K562 (cell line): ENCODE measurements around the gene KDF1. TPM values are rescaled to one million over a fixed set of nuclear protein-coding genes. Genes with fewer than 3 reads are reported as not detected.

ENCODE experiments used
- CCAR2 ChIP-seq: fragments of 200-400 bp; formaldehyde crosslinking; IDR thresholded peaks from 2 replicates; pipeline ENCODE4 v1.6.1; 2017; ENCODE audit warnings: mild to moderate bottlenecking, low read depth, low read length
- EHMT2 ChIP-seq: fragments of 450-650 bp; IDR thresholded peaks from 2 replicates; pipeline ENCODE4 v1.6.1; 2018; ENCODE audit warnings: antibody characterized with exemption
- GABPB2 ChIP-seq: fragments of 250-450 bp; sonication (Bioruptor Pico); conservative IDR thresholded peaks from 2 replicates; pipeline ENCODE4 v1.5.1; 2021; ENCODE audit warnings: mild to moderate bottlenecking
- HDAC8 ChIP-seq: fragments of 450-650 bp; IDR thresholded peaks from 2 replicates; pipeline ENCODE4 v1.6.1; 2016; ENCODE audit warnings: mild to moderate bottlenecking, missing genetic modification characterization, moderate library complexity, missing compliant biosample characterization
- HIVEP1 ChIP-seq: fragments of 250-450 bp; sonication (Bioruptor Pico); IDR thresholded peaks from 2 replicates; pipeline ENCODE4 v1.4.0; 2020; ENCODE audit warnings: mild to moderate bottlenecking
- KDM4B ChIP-seq, 2 experiments: fragments of 450-650 bp in 1 of 2; sonication (generic) in 1 of 2; IDR thresholded peaks; 2 replicates each; pipeline ENCODE4 v1.6.1; 2016 to 2017; ENCODE audit warnings: borderline replicate concordance in 2 of 2, antibody characterized with exemption in 1 of 2, low read depth in 1 of 2, mild to moderate bottlenecking in 1 of 2
- MEIS2 ChIP-seq: fragments of 450-650 bp; IDR thresholded peaks from 2 replicates; pipeline ENCODE4 v1.6.1; 2014; ENCODE audit warnings: mild to moderate bottlenecking; ENCODE audit not compliant: partially characterized antibody
- MYNN ChIP-seq, 2 experiments: sonication (generic); formaldehyde crosslinking in 1 of 2; IDR thresholded peaks; 2 replicates each; pipeline versions ENCODE4 v1.5.0 to v1.6.1; 2016 to 2020; ENCODE audit warnings: antibody characterized with exemption in 1 of 2, missing genetic modification reagents in 1 of 2
- RAD21 ChIP-seq, 2 experiments: fragments of 250-450 bp in 1 of 2; fragments of 450-650 bp in 1 of 2; sonication (Bioruptor Pico) in 1 of 2; formaldehyde crosslinking in 1 of 2; IDR thresholded peaks in 1 of 2; conservative IDR thresholded peaks in 1 of 2; 2 replicates each; pipeline versions ENCODE4 v1.4.0 to v1.8.0; 2020 to 2022; ENCODE audit warnings: mild to moderate bottlenecking in 2 of 2, moderate library complexity in 1 of 2
- RCOR1 ChIP-seq, 2 experiments: IDR thresholded peaks; 2 replicates each; pipeline ENCODE4 v1.6.1; 2012; ENCODE audit warnings: low read depth in 2 of 2, low read length in 2 of 2, borderline replicate concordance in 1 of 2, improper control_type of control experiment in 1 of 2
- SIX5 ChIP-seq, 2 experiments: IDR thresholded peaks; 2 replicates each; pipeline ENCODE4 v1.6.1; 2011; ENCODE audit warnings: low read length in 2 of 2, borderline replicate concordance in 1 of 2, low read depth in 1 of 2, mild to moderate bottlenecking in 1 of 2, moderate library complexity in 1 of 2; ENCODE audit not compliant: insufficient read depth in 1 of 2
- STAG1 ChIP-seq: sonication (generic); formaldehyde crosslinking; IDR thresholded peaks from 2 replicates; pipeline ENCODE4 v1.5.0; 2020; ENCODE audit warnings: missing genetic modification reagents, borderline replicate concordance
- STAT5B ChIP-seq: fragments of 250-450 bp; sonication (Bioruptor Pico); IDR thresholded peaks from 2 replicates; pipeline ENCODE4 v1.8.0; 2021; ENCODE audit warnings: mild to moderate bottlenecking, inconsistent platforms
- TCF7 ChIP-seq: sonication (generic); IDR thresholded peaks from 2 replicates; pipeline ENCODE4 v1.6.1; 2016; ENCODE audit warnings: antibody characterized with exemption, borderline replicate concordance
- ZKSCAN1 ChIP-seq: fragments of 150-350 bp; IDR thresholded peaks from 2 replicates; pipeline ENCODE4 v1.6.1; 2016; ENCODE audit warnings: low read depth, low read length
- ZNF175 ChIP-seq: fragments of 200-800 bp; sonication (Bioruptor generic); IDR thresholded peaks from 2 replicates; pipeline ENCODE4 v1.6.1; 2016; ENCODE audit warnings: low read depth, mild to moderate bottlenecking, missing genetic modification characterization, missing compliant biosample characterization
- ZNF408 ChIP-seq: fragments of 250-450 bp; sonication (Bioruptor Pico); IDR thresholded peaks from 2 replicates; pipeline ENCODE4 v1.4.0; 2020; ENCODE audit warnings: low read depth, mild to moderate bottlenecking, moderate library complexity
- ZNF830 ChIP-seq: fragments of 250-450 bp; sonication (Bioruptor Pico); IDR thresholded peaks from 2 replicates; pipeline ENCODE4 v1.5.0; 2021; ENCODE audit warnings: mild to moderate bottlenecking
- polyA plus RNA-seq, 8 experiments: library from polyadenylated mRNA; depleted of rRNA in 4 of 8; stranded (reverse) in 5 of 8; unstranded in 3 of 8; fragments of >200 nt; fragmentation: Nextera tagmentation in 2 of 8; fragmentation: Illumina TruSeq in 1 of 8; extraction: Ambion mirVana in 2 of 8; extraction: Trizol in 1 of 8; gene quantifications; 2 replicates each; pipeline versions ENCODE4 v1.2.1 to v1.2.3, GENCODE V29; 2011 to 2014; ENCODE audit warnings: inconsistent platforms in 1 of 8, missing spikeins in 1 of 8
- total RNA-seq, 7 experiments: library from RNA; depleted of rRNA in 6 of 7; stranded (reverse); fragments of >200 nt in 6 of 7; fragmentation: Illumina TruSeq in 2 of 7; extraction: Trizol in 2 of 7; gene quantifications; 2 replicates each; pipeline versions ENCODE4 v1.2.1 to v1.2.3, GENCODE V29; 2011 to 2021; ENCODE audit warnings: low replicate concordance in 1 of 7
- TF ChIP-seq, protein P1 (sequence below): sonication (generic); formaldehyde crosslinking; IDR thresholded peaks from 2 replicates; pipeline ENCODE4 v1.8.0; 2022; ENCODE audit warnings: missing genetic modification reagents, mild to moderate bottlenecking, borderline replicate concordance
- TF ChIP-seq, protein P2 (sequence below), 2 experiments: fragments of 450-650 bp; conservative IDR thresholded peaks; 2 replicates each; pipeline ENCODE4 v1.6.1; 2017; ENCODE audit warnings: mild to moderate bottlenecking in 2 of 2, moderate library complexity in 2 of 2
- TF ChIP-seq, protein P3 (sequence below), 2 experiments: fragments of 450-650 bp in 1 of 2; IDR thresholded peaks; 2 replicates each; pipeline ENCODE4 v1.6.1; 2011 to 2017; ENCODE audit warnings: low read depth in 2 of 2, antibody characterized with exemption in 1 of 2, borderline replicate concordance in 1 of 2, low read length in 1 of 2, mild to moderate bottlenecking in 1 of 2, mixed read lengths in 1 of 2; ENCODE audit not compliant: control insufficient read depth in 1 of 2

KDF1 gene
- total and polyA plus RNA-seq, 9 of the 15 experiments (the other 6 are each of a cell fraction or from before 2014, with no cell fraction given) = 0.38 to 1.9 (median 0.83) TPM

DNA sequence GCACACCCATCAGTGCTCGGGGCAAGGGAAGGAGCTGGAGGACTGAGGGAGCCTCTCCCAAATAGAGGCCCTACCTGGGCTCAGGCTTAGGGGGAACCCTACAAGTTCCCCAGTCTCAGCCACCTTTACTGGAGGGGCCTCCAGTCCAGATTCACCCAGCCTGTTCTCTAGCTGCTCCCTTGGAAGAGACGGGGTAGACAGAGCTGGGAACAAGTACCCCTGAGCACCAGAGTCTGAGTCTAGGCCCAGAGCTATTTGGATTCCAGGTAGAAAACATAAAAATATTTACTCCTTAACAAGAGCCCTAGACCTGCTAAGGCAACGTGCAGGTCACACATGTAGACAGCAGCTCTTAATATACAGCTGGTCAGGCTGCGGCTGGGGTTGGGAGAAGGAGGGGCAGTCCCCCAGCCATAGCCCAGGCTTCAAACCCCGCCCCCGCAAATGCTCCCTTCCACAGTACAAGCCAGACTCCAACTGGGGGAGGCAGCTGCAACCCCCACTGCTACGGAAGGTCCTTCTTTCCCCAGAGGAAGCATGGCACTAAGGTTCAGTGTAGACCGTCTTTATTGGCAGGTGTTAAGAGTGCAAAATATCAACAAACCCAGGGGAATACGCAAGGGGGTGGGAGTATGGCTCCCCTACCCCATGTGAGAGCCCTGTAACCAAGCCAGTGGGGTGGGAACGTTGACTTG lies 44.4 kb upstream of the KDF1 start (continued):
- TF ChIP-seq STAG1 (no peak), HIVEP1 (CRISPR knock-in tag) (no peak), CCAR2 (no peak), STAT5B (CRISPR knock-in tag) (no peak), EHMT2 (0 out of 2 replicates have a peak, but pooled peaks have one; percentile 23), RCOR1 (IDR thresholded peaks at IDR 0.05; ENCODE audit: borderline replicate concordance in 1 of 2, low read depth in 2 of 2, low read length in 2 of 2) (0 out of 4 replicates have a peak, but pooled peaks of 1 of the 2 experiments have one; percentile 16), GABPB2 (no peak), HDAC8 (no peak), KDM4B (IDR thresholded peaks at IDR 0.05; ENCODE audit: borderline replicate concordance in 2 of 2, low read depth in 1 of 2) (no peak), SIX5 (IDR thresholded peaks at IDR 0.05; ENCODE audit: borderline replicate concordance in 1 of 2, insufficient read depth in 1 of 2, low read depth in 1 of 2, low read length in 2 of 2) (no peak), ZNF408 (CRISPR knock-in tag) (no peak), ZNF175 (CRISPR knock-in tag) (no peak), MEIS2 (peak; percentile 10), ZNF830 (CRISPR knock-in tag) (no peak), MYNN (IDR thresholded peaks at IDR 0.05) (peak; percentile 93; the same call in 1 of the 2 replicates), MYNN (CRISPR knock-in tag; IDR thresholded peaks at IDR 0.05) (no peak), ZKSCAN1 (no peak), RAD21 (CRISPR knock-in tag; conservative IDR thresholded peaks at IDR 0.05 in 1 of 2, IDR thresholded peaks at IDR 0.05 in 1 of 2) (no peak), TCF7 (no peak)
- TF ChIP-seq, protein P1, sequence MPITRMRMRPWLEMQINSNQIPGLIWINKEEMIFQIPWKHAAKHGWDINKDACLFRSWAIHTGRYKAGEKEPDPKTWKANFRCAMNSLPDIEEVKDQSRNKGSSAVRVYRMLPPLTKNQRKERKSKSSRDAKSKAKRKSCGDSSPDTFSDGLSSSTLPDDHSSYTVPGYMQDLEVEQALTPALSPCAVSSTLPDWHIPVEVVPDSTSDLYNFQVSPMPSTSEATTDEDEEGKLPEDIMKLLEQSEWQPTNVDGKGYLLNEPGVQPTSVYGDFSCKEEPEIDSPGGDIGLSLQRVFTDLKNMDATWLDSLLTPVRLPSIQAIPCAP (CRISPR knock-in tag) = no peak
- TF ChIP-seq, protein P2, sequence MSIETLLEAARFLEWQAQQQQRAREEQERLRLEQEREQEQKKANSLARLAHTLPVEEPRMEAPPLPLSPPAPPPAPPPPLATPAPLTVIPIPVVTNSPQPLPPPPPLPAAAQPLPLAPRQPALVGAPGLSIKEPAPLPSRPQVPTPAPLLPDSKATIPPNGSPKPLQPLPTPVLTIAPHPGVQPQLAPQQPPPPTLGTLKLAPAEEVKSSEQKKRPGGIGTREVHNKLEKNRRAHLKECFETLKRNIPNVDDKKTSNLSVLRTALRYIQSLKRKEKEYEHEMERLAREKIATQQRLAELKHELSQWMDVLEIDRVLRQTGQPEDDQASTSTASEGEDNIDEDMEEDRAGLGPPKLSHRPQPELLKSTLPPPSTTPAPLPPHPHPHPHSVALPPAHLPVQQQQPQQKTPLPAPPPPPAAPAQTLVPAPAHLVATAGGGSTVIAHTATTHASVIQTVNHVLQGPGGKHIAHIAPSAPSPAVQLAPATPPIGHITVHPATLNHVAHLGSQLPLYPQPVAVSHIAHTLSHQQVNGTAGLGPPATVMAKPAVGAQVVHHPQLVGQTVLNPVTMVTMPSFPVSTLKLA (conservative IDR thresholded peaks at IDR 0.05) = 0 out of 4 replicates have a peak, but pooled peaks of 1 of the 2 experiments have one; percentile 27
- TF ChIP-seq, protein P3, sequence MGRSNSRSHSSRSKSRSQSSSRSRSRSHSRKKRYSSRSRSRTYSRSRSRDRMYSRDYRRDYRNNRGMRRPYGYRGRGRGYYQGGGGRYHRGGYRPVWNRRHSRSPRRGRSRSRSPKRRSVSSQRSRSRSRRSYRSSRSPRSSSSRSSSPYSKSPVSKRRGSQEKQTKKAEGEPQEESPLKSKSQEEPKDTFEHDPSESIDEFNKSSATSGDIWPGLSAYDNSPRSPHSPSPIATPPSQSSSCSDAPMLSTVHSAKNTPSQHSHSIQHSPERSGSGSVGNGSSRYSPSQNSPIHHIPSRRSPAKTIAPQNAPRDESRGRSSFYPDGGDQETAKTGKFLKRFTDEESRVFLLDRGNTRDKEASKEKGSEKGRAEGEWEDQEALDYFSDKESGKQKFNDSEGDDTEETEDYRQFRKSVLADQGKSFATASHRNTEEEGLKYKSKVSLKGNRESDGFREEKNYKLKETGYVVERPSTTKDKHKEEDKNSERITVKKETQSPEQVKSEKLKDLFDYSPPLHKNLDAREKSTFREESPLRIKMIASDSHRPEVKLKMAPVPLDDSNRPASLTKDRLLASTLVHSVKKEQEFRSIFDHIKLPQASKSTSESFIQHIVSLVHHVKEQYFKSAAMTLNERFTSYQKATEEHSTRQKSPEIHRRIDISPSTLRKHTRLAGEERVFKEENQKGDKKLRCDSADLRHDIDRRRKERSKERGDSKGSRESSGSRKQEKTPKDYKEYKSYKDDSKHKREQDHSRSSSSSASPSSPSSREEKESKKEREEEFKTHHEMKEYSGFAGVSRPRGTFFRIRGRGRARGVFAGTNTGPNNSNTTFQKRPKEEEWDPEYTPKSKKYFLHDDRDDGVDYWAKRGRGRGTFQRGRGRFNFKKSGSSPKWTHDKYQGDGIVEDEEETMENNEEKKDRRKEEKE (IDR thresholded peaks at IDR 0.05; ENCODE audit: borderline replicate concordance in 1 of 2, control insufficient read depth in 1 of 2, low read depth in 2 of 2, low read length in 1 of 2) = no peak
